ENCODE data around the gene CKLF. TPM values are rescaled to one million over a fixed set of nuclear protein-coding genes. Genes with fewer than 3 reads are reported as not detected.
A peak's percentile ranks its signal among the peaks of the same experiment; 100 is the strongest.

Gene CKLF
- total and polyA plus RNA-seq, 12 donors: 19.6 to 67.9 (median 39.1) TPM

DNA sequence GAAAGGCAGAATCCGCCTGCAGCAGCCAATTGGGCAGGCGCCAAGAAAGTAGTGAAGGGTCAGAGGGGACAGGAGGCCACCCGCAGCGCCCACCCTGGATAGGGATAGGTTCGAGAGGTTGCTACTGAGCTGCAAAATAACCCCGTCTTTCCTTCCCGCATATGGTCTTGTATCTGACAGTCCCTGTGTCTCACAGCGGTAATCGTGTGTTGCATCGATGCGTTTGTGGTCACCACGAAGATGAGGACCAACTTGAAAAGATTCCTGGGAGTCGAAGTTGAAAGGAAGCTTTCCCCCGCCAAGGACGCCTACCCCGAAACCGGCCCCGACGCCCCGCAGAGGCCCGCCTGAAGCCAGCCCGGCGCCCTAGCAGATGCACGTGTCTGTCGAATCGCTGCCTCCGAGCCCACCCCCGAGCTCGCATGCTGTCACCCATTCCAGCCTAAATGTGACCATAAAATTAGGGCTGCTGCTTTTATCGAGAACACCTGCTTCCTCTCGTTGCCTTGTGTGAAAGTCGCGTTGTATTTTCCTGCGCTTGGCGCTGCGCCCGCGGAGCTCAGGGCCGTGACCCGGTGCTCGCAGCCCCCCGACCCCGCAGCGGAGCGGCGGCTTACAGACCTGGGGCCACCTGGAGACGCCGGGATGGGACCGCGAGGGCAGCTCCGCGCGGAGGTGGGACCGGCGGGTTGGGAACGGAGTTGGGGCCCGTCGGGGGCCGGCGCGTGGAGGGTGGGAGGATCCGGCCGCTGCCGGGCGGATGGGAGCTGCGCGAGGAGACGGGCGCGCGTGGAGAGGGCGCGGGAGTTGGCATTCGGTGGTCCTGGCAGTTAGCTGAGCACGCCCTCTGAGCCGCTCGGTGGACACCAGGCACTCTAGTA, 26.5 kb downstream of the CKLF start, which contains the start of gene CMTM2:
Gene CMTM2, plus strand, starts transcription at position 813 of the 881 bp plus-strand sequence. CDS start 145 bp downstream, outside the sequence.
- Histone ChIP-seq H3K27ac (no peak within 1 kb of the TSS), H3K9me3 (replicated peaks in 1 of 3) (no peaks in the 10 kb centered on the region), H3K4me3 (peak within 1 kb of the TSS in 1 of 4 donors; percentile 34), H3K36me3 (replicated peaks in 1 of 2) (no peaks in the 10 kb centered on the region), H3K4me1 (replicated peaks in 1 of 2) (peaks cover 10 to 11% of the 10 kb centered on the region in 2 donors), H3K27me3 (no peaks in the 10 kb centered on the region)
- WGBS, 4 donors: 21 to 34% (median 22%) methylated on average over 35 to 77 of the region's 77 CpGs
- peak in 1 of 7 donors; percentile 9 for DNase-seq
- intact Hi-C loops (cut with DNase I): no loop called here
- TF ChIP-seq CTCF (IDR thresholded peaks at IDR 0.05) (no peak), POLR2A (IDR thresholded peaks at IDR 0.05) (no peak)

DNA sequence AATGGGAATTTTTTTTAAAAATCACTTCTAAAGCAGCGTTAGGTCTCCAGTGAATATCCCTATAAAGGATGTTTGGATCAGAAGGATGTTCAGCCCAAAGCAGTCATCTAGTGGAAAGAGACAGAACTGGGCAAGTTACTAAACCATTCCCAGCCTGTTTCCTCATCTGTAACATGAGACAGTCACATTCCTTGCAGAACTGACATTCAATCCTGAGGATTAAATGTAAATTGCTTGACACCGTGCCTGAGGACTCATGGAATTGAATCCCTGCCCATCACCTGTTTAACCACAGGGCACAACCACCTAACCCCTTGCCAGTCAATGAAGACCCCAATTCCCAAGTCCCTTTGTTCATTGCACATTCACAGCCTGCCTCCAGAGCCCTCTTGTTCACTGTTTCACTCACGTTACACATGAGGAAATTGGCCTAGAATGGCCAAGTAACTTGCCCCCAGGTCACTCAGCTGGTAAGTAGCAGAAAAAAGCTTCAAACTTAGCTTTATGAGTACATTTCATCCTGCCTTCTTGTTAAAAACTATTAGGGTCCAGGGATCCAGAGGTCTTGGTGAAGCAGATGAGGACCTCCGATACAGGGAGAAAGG, 28.3 kb downstream of the CKLF start:
- Histone ChIP-seq H3K27me3 (no peaks in the 10 kb centered on the region), H3K9me3 (replicated peaks in 1 of 3) (no peaks in the 10 kb centered on the region), H3K27ac (no peak overlapping the region), H3K36me3 (replicated peaks in 1 of 2) (no peaks in the 10 kb centered on the region), H3K4me1 (replicated peaks in 1 of 2) (peaks cover 10 to 16% of the 10 kb centered on the region in 2 donors), H3K4me3 (no peak overlapping the region)
- DNase-seq: no peak
- intact Hi-C loops (cut with DNase I): no loop called here
- TF ChIP-seq CTCF (IDR thresholded peaks at IDR 0.05) (no peak), POLR2A (IDR thresholded peaks at IDR 0.05) (no peak)
- WGBS, 4 donors: 83 to 92% (median 88%) methylated on average over 4 of the region's 4 CpGs

DNA sequence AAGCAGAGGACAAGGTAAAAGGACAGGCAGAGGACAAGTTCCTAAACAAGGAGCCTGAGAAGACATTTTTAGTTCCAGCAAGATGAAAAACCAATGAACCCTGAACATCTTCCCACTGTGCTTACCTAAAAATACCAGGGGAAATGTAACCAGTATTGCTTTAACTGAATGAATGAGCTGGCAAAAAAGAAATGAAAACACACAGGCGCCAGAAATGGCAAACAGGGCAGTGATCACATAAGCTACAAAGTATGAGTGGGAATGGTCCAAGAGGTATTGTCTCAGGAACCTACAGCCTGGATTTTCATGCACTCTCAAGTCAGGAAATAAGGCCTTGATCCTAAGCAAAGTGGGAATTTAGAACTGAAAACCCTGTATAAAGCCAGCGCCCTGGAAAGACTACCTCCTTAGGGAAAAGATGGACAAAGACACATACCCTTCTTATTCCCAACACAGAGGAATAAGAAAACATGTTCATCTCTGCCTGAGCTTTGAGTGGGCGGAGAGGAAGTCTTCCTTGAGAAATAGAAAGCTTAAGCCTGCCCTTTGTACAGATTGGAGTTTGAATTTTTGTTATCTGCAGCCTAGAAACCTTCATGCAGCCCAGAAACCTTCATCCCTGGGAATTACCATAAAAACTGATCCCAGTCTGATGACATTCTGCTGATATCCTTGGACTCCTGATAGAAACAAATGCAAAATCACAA, 29.0 kb downstream of the CKLF start:
- no peak for DNase-seq
- H3K27me3 ChIP-seq: no peaks in the 10 kb centered on the region
- WGBS, 4 donors: 84 to 90% (median 85%) methylated on average over 3 of the region's 3 CpGs
- no peak overlapping the region for H3K27ac ChIP-seq
- intact Hi-C loops (cut with DNase I): no loop called here
- H3K4me1 ChIP-seq (replicated peaks in 1 of 2): peaks cover 10 to 19% of the 10 kb centered on the region in 2 donors
- no peaks in the 10 kb centered on the region for H3K9me3 ChIP-seq (replicated peaks in 1 of 3)
- H3K36me3 ChIP-seq (replicated peaks in 1 of 2): no peaks in the 10 kb centered on the region
- no peak overlapping the region for H3K4me3 ChIP-seq
- TF ChIP-seq CTCF (IDR thresholded peaks at IDR 0.05) (no peak), POLR2A (IDR thresholded peaks at IDR 0.05) (no peak)

Data from adrenal gland (tissue), 12 donors.